ENCODE results near the gene TTN.
A peak's percentile ranks its signal among the peaks of the same experiment; 100 is the strongest.
"Not testable (repeated sequence)": the region's sequence is repeated elsewhere in the genome, so short reads cannot be mapped to it uniquely, and the experiment has no call there.

The TTN gene

DNA sequence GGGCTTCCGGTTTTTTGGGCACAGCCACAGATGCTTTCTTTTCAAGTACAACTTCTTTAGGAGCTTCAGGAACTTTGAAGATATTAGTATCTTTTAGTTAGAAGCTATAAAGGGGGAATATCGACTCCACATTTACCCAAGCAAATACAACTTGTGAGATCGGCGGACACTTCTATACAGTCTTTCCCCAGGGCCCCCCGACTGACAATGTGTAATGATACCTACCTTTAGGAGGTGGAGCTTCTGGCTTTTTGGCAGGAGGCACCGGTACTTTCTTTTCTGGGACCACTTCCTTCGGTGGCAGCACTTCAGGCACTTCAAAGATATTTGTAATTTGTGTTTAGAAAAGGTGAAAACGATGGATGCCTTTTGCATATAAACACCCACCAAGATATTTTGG, 148.7 kb downstream of the TTN start:
- DNase-seq (ENCODE audit: low read depth, low spot score), result not testable (repeated sequence)

DNA sequence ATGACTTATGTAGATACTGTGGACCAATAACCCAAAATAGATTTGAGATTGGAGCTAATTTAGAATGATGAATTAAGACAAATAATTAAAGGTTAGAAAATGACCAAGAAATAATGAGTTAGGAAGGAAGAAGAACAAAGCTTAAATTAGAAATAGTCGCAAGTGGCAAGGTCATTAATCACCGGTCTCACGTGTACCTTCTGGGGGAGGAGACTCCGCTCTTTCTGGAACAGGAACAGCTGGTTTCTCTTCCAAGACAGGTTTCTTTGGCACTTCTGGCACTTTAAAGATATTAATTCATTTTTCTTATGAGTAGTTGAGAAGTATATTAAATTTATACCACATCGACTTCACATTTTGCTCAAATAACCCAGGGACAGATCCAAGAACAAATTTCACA, 156.7 kb downstream of the TTN start:
- no peak for DNase-seq (ENCODE audit: low read depth, low spot score)

DNA sequence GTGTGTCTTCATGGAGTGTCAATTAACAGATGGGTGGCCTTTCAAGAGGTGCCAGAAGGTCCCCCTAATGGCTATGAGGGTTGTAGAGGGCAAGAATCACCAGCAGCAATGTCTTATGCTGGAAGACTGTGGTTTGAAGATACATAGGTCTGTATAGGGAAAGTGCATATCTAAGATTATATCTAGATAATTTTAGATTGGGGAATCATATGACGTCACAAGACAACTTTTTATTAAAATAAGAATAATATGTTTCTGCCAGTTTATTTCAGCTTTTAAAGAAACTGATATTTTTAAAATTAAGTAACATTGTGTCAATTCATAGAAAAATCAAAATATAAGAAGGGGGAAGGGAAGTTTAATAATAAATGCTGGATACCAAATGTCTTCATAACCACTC, 162.3 kb downstream of the TTN start:
- no peak for DNase-seq (ENCODE audit: low read depth, low spot score)

DNA sequence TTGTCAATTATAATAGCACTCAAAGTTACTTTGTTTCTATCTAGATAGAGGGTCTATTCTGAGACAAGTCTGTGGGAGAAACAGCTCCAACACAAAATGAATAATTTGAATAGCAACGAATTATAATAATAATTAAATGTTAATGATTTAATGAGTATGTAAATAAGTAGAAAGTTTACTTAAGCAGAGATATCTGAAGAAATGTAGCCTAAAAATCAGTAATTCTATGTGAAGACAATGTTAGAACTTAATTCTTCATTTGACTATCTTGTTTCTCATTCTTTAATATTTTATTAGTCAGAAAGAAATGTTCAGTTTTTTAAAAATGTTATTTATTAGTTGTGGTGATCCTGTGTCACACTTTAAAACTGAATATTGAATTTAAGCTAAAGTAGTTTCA, 165.7 kb downstream of the TTN start:
- no peak for DNase-seq (ENCODE audit: low read depth, low spot score)

DNA sequence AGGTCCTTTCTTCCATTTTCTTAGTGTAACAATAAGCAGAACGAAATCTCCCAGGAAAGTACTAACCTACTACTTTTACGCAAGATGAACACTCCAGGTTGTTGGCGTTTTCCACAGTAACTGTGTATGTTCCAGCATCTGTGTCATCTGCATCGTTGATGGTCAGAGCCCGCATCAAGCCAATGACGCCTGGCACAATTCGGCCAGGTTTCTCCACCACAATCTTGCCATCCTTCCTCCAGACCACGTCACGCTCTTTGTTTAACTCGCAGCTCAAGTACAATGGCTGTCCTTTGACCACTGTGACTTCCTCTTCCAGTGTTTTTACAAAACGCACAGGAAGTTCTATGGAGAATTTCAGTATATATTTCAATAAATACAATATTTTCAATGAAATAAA, 171.3 kb downstream of the TTN start:
- DNase-seq (ENCODE audit: low read depth, low spot score), result no peak

DNA sequence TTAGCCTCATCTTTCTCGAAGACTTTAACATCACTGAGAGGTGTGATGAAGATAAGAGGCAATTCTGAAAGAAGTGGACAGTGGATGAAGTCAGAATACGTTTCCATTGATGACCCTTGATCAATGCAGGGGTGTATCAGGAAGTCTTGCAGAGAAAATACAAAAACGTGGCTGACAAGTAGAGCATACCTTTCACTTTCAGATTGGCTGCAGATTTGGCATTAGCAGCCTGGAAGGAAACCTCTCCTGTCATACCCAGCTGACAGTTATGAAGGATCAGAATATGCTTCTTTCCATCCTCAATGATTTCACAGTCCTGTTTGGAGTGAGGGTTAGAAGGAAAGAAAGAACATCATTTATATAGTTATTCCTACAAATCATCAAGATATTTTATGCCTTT, 174.5 kb downstream of the TTN start:
- no peak for DNase-seq (ENCODE audit: low read depth, low spot score)

DNA sequence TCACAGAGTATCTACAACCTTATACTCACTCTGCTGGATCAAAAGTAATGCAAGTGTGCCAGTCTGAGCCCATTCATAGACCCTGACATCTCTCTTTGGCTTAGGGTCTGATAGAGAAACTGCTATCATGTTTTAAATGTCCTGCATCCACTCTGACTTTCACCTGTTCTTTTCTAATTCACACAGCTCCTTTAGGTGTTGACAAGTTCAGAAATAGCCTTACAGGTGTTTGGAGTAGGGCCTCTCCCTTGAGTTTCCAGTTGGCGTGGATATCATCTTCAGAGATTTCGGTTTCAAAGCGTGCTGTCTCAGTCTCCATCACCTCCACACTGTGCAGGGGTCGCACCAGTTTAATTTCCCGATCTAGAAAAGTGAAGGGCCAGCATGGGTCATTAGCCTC, 176.6 kb downstream of the TTN start:
- no peak for DNase-seq (ENCODE audit: low read depth, low spot score)

DNA sequence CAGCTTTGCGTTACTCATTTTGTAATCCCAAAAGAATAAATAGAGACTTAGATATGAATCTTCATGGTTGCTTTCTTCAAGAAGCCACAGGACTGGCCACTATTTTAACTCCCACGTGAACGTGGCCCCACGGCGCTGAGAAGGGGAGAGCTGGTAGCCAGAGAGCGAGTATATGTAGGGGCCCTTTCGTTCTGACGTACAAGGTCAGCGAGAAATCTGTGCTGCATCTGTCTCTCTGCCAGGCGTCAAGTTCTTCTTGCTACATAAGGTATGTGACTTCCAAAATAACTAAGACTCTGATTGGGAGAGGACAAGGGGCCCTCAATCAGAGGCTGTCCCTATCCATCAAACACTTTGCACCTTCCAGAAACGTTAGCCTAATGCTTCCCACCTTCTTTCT, 177.8 kb downstream of the TTN start:
- DNase-seq (ENCODE audit: low read depth, low spot score), result no peak

DNA sequence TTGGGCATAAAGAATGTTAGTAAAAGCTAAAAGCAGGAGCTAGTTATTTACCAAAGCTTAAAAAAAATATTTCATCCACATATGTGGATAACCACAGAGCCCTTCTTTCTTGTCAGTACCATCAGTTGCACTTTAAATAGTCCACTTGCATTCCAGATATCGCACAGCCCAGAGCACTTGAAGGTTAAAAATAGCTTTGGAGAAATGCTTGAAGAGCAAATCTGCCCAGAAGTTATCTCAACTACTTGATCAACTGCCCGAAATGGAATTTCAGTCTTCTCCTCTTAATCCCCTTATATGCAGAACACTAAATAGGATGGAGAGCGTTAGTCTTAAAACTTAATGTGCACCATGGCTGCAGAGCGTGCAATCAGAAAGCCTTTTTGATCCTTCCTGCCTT, 178.6 kb downstream of the TTN start:
- DNase-seq (ENCODE audit: low read depth, low spot score), result no peak

DNA sequence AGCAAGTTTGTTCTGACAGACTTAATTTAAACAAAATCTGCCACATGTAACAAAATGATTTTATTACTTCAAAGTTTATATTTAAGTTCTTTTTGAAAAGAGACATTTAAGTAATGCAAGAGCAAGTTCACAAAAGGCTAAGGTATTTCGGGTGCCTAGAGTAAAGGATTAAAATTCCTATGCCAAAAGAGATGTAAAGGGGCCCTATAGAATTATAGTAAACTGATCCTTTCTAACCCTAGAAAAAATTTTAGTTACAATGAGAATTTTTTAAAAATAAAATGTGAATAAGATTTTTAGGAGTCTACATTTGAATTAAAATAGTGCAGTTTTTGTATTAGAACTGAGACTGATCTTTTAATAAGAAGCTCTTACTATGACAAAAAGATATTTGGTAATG, 179.8 kb downstream of the TTN start:
- DNase-seq (ENCODE audit: low read depth, low spot score), result no peak

DNA sequence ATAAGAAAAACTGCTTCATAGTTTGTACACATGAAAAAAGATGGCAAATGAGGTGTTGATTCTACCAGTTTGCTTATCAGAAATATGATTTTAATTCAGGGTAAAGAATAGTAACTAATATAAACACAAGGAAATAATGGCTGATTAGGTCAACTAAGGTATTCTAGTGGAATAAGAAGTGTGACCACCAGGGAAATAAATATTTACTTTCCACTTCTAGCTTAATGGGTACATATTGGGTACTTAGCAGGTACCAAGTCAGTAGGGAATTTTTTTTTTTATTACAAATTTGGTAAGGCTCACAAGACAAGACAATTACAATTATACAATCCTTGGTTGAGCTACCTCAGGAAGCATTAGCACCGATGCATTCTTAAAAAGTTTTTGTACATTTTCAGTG, 191.3 kb downstream of the TTN start:
- no peak for DNase-seq (ENCODE audit: low read depth, low spot score)

DNA sequence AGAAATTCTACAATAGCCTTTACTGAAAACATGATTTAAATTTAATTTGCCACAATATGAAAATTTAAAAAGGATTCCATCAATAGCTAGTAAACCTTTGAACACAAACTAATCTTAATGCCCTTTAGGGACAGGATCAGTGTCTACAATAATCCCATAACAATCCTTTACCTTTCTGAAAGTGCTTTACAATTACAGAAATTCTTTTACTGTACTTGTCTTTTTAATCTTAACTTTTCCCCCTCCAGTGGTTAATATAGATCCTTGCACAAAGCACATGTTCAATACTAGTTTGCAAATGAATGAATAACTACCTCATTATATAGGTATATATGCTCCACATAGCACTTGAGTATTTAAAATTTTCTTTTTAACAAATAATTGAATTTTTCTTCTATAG, 204.3 kb downstream of the TTN start:
- no peak for DNase-seq (ENCODE audit: low read depth, low spot score)

DNA sequence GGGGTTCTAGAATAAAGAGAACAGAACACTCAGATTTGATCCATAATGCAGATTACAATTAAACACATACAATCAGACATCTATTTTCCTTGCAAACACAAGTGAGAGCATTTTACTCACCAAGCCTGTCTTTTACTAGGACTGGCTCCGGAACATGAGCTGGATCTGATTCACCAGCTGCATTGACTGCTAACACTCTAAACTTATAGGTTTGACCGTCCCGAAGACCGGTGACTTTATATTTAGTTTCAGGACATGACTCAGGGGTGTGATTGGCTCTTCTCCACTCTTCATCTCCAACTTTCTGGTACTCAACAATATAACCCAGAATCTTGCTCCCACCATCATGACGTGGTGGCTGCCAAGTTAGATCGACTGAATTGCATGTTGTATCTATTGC, 214.6 kb downstream of the TTN start:
- no peak for DNase-seq (ENCODE audit: low read depth, low spot score)

DNA sequence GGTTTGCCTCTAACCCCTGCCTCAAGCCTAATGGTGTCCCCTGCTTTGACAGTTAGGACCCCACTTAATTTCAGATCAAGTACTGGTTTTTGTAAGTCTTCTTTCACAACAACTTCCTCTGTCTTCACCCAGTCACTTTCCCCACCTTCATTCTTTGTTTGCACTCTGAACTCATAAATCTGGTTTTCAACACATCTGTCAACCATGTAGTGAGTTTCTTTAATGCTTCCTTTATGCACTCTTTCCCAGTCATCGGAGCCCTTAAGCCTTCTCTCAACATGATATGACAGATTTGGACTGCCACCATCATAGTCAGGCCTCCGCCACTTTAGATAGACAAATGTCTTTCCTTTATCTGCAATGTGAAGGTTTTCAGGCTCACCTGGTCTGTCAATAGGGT, 217.9 kb downstream of the TTN start:
- DNase-seq (ENCODE audit: low read depth, low spot score), result no peak

DNA sequence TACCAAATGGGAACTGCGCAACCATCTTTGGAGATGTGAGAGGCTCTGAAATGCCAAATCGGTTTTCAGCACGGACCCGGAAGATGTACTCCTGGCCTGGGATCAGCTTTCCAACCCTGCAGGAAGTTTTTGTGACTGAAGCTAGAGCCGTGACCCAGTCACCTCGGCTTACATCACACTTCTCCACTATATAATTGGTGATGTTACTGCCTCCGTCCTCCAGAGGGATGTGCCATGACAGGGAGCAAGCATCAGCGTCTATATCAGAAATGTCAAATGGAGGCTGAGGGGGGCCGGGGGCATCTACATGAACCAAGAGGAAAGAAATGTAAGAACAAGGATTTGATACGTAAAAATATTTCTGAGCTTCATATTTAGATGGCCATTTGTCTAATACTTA, 222.6 kb downstream of the TTN start:
- DNase-seq (ENCODE audit: low read depth, low spot score), result no peak

DNA sequence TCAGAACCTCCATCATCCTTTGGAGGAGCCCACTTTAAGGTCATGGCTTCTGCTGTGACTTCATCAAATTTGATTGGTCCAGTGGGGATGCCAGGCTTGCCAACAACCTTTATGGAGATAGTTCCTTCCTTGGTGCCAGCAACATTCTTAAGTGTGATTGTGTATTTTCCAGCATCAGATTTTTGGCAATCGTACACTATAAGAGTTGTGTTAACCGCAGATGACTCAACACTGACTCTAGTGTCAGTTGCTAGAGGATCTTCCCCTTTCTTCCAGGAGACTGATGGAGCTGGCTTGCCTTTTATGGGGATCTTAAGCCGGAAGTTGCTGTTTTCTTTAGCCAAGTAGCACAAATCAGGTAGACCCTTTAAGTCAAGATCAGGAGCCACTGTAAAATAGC, 228.2 kb downstream of the TTN start:
- no peak for DNase-seq (ENCODE audit: low read depth, low spot score)

DNA sequence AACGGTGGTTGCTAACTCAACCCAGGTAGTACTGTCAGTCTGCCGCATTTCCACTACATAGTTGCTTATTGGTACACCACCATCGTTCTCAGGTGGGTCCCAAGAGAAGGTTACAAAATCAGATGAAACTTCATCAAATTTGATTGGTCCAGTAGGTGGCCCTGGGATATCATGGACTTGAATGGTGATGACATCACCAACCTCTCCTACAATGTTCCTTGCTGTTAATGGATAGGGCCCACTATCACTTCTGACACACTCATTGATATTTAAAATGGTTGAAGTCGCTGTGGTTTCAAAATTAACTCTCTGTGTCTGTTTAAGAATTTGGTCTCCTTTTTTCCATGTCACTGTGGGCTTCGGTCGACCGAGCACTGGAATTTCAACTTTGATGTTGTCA, 232.4 kb downstream of the TTN start:
- no peak for DNase-seq (ENCODE audit: low read depth, low spot score)

DNA sequence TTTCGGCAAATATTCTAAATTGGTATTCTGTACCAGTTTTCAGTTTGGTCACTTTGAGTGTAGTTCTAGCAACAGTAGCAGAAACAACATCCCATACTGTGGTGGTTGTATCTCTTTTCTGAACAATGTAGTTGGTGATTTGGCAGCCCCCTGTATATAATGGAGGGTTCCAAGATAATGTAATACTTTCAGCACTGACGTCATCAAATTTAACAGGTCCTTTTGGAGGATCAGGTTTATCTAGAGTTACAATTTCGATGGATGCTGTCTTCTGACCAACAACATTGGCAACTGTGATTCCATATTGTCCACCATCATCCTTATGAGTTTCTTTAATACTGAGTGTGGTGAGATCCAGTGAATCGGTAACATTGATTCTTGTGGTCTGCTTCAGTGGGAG, 239.0 kb downstream of the TTN start:
- no peak for DNase-seq (ENCODE audit: low read depth, low spot score)

DNA sequence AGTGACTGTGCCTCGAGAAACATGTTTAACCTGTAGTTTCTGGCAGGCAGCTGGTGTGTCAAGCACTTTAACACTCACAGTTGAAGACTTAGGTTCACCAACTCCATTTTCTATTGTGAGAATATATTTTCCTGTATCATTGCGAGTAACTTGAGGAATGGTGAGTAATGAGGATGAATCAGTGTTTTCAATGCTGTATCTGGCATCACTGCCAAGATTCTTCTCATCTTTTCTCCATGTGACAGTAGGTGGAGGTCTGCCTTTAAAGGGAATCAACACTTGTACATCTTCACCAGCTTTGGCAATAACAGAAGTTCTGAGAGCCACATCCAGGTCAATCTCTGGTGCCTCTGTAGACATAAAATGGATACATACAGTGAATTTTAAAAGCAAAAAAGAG, 254.2 kb downstream of the TTN start:
- DNase-seq (ENCODE audit: low read depth, low spot score), result peak; percentile 6

DNA sequence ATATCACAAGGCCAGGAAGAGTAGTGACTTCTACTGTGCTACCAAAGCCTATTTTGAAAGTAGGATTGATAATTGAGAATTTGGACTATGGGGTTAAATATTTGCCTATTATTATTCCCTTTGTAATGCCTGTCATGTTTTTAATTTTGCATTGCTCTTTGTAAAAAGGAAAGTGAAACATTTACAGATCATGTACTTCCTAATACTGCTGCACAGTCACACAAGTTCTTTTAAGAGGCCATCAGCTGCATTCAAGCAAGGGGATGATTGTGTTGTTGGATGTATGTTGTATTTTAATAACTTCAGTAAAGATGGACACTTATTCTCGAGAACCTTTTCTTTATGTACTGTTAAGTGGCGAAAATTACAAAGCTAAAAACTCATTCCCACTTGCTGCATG, 256.9 kb downstream of the TTN start:
- DNase-seq (ENCODE audit: low read depth, low spot score), result no peak

DNA sequence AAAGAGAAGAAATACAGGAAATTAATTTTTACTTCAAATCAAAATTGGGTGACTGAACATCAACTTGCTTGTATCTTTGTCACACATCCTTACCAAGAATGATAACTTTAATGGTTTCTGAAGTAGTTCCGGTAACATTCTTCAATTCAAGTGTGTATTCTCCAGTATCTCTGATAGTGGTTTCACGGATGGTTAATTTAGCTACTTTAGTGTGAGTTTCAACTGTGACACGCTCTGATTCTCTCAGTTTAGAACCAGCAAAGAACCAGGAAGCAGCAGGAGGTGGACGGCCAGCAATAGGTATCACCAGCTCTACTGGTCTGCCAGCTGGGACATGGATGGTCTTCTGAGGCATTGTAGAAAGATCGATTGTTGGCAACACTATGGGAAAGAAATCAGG, 264.7 kb downstream of the TTN start:
- no peak for DNase-seq (ENCODE audit: low read depth, low spot score)

DNA sequence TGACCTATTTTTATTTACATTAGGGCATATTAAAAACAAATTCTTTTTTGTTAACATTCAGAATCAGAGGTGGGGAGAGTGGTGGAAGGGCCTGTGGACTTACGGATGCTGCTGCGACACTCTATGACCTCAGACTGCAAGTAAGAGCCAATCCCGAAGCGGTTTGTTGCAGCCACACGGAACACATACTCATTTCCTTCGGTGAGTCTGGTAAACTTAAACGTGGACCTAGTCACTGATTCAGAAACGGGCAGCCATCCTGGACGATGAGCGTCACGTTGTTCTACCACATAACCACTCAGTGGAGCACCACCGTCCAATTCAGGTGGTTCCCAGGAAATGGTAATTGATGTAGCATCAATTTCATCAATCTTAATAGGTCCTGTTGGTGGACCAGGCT, 265.1 kb downstream of the TTN start:
- no peak for DNase-seq (ENCODE audit: low read depth, low spot score)

DNA sequence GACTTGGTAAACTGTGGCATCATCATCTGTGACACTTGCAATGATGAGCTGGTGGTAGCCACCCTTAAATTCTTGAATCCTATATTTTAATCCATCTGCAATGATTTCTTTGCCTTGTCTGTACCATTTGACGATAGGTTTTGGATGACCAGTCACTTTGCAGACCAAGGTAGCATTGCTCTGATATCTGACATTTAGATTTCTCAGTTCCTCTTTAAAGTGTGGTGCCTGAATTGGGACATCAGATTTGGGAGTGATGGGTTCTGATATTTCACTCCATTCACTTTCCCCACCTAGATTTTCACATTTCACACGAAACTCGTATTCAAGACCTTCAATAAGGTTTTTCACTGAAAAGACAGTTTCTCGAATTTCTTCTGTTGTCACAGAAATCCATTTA, 271.2 kb downstream of the TTN start:
- DNase-seq (ENCODE audit: low read depth, low spot score), result no peak

DNA sequence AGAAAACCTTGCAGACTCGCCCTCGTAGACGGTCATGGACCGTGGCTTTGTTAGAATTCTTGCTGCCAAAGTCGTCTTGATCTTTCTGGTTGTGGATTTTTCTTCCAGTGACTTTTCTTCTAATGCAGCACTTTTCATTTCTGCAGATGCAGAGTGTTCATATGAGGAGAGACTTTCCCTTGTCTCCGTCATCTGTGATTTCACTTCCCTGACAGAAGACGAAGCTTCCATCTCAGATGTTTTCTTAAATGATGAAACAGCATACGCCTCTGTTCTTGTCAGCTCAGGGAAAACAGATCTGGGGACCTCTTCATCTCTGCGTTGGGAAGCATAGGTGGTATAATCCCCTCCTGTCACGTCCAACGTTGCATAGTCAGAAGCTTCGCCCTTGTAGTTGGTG, 276.1 kb downstream of the TTN start:
- DNase-seq (ENCODE audit: low read depth, low spot score), result no peak

DNA sequence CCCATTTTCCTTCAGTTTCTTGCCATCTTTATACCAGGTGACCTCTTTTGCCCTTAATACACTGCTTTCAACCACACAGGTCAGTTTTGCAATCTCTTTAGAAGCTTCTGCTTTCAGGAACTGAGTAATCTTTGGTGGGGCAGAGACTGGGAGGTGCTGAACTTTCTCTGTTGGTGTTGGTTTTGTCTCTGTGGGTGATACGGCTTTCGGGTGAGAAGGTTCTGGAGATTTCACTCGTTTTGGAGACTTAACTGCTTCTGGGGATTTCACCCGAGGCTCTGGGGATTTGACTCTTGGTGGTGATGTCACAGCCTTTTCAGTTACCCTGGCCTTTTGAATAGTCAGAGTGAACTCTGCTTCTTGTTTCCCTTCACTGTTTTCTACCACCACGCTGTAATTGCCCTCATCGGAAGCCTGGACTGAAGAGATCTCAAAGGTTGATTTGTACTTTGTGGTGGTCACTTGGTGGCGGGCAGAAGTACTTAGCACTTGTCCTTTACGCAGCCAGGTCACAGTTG, 276.5 kb downstream of the TTN start:
- no peak for DNase-seq (ENCODE audit: low read depth, low spot score)
